Measurements from ENCODE around the gene CD99. TPM values are rescaled to one million over a fixed set of nuclear protein-coding genes. Genes with fewer than 3 reads are reported as not detected.
A peak's percentile ranks its signal among the peaks of the same experiment; 100 is the strongest.

The CD99 gene
- total RNA-seq, 1 donor: 455 TPM

DNA sequence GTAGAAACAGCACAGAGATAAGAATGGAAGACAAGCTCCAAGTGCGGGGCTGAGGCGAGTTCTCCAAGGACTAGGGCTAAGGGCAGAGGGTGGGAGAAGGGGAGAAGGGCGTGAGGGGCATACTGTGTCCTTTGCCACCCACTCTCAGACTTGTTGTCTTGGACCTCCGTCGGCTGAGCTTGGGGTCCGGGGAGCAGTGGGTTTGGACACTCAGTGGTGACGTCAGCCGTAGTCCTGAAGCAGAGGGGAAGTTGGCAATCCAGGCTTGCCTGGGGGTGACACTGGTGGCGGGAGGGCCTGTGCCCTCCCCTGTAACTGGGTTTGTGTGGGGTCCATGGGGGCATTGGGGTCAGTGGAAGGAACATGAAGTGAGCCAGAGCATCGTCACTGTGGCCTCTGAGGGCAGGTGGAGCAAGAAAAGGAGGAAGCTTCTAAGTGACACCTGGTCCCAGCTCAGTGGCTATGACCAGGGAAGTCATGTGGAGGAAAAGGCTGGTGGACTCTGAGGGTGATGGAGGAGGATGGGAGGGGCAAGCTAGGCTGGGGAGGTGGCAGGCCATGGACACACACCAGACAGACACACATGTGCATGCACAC, 17.6 kb downstream of the CD99 start:
- no peak overlapping the region for H3K4me2 ChIP-seq (ENCODE audit: insufficient read depth, low read length)
- peak overlapping the region; percentile 69 for H3K27ac ChIP-seq (ENCODE audit: low read depth, low read length)
- H4K20me1 ChIP-seq (ENCODE audit: insufficient read depth, low read length): peaks cover 75% of the 10 kb centered on the region
- TF ChIP-seq CTCF (IDR thresholded peaks at IDR 0.05; ENCODE audit: extremely low read depth, low read depth, low read length): no peak
- H3K27me3 ChIP-seq (ENCODE audit: insufficient read depth, low read length): no peaks in the 10 kb centered on the region
- H3K4me1 ChIP-seq (ENCODE audit: insufficient read depth, low read length): peaks cover 31% of the 10 kb centered on the region
- no peaks in the 10 kb centered on the region for H3K9me3 ChIP-seq (ENCODE audit: low read depth, low read length)
- no peak overlapping the region for H3K4me3 ChIP-seq (ENCODE audit: insufficient read depth, low read length)
- no peak for DNase-seq (ENCODE audit: insufficient read length, low spot score, missing footprints)
- H3K79me2 ChIP-seq (ENCODE audit: insufficient read depth, low read length): peaks cover 84% of the 10 kb centered on the region
- peaks cover 14% of the 10 kb centered on the region for H3K36me3 ChIP-seq (ENCODE audit: insufficient read depth, low read length)
- H2AFZ ChIP-seq (ENCODE audit: low read length): no peak overlapping the region

DNA sequence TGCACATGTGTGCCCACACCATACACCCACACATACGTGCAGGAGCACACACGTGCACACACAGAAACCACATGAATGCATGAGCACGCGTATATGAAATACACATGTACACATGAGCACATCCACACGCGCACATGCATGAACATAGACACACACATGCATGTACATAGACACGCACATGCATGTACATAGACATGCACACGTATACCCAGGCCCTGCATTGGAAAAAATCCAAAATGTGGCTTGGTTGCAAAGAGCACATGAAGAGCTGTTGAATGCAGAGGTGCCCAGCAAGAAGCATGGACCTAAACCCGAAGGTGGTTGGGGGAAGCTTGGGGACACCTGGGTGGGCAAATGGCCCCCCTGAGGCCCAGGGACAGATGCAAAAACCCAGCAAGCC, 18.5 kb downstream of the CD99 start:
- peaks cover 18% of the 10 kb centered on the region for H3K36me3 ChIP-seq (ENCODE audit: insufficient read depth, low read length)
- peak overlapping the region; percentile 53 for H3K4me3 ChIP-seq (ENCODE audit: insufficient read depth, low read length)
- peak overlapping the region; percentile 93 for H3K27ac ChIP-seq (ENCODE audit: low read depth, low read length)
- H3K4me2 ChIP-seq (ENCODE audit: insufficient read depth, low read length): peak overlapping the region; percentile 83
- no peak overlapping the region for H2AFZ ChIP-seq (ENCODE audit: low read length)
- H3K27me3 ChIP-seq (ENCODE audit: insufficient read depth, low read length): no peaks in the 10 kb centered on the region
- peaks cover 75% of the 10 kb centered on the region for H4K20me1 ChIP-seq (ENCODE audit: insufficient read depth, low read length)
- TF ChIP-seq CTCF (IDR thresholded peaks at IDR 0.05; ENCODE audit: extremely low read depth, low read depth, low read length): no peak
- peaks cover 31% of the 10 kb centered on the region for H3K4me1 ChIP-seq (ENCODE audit: insufficient read depth, low read length)
- no peaks in the 10 kb centered on the region for H3K9me3 ChIP-seq (ENCODE audit: low read depth, low read length)
- H3K79me2 ChIP-seq (ENCODE audit: insufficient read depth, low read length): peaks cover 83% of the 10 kb centered on the region
- no peak for DNase-seq (ENCODE audit: insufficient read length, low spot score, missing footprints)

- Histone ChIP-seq H3K27ac (ENCODE audit: low read depth, low read length) (peak overlapping the region; percentile 93), H3K4me3 (ENCODE audit: insufficient read depth, low read length) (peak overlapping the region; percentile 53), H3K79me2 (ENCODE audit: insufficient read depth, low read length) (peaks cover 83% of the 10 kb centered on the region), H3K27me3 (ENCODE audit: insufficient read depth, low read length) (no peaks in the 10 kb centered on the region), H2AFZ (ENCODE audit: low read length) (peak overlapping the region; percentile 21), H4K20me1 (ENCODE audit: insufficient read depth, low read length) (peaks cover 72% of the 10 kb centered on the region), H3K9me3 (ENCODE audit: low read depth, low read length) (no peaks in the 10 kb centered on the region), H3K36me3 (ENCODE audit: insufficient read depth, low read length) (peaks cover 24% of the 10 kb centered on the region), H3K4me1 (ENCODE audit: insufficient read depth, low read length) (peaks cover 31% of the 10 kb centered on the region), H3K4me2 (ENCODE audit: insufficient read depth, low read length) (peak overlapping the region; percentile 83)
- no peak for TF ChIP-seq CTCF (IDR thresholded peaks at IDR 0.05; ENCODE audit: extremely low read depth, low read depth, low read length)
- no peak for DNase-seq (ENCODE audit: insufficient read length, low spot score, missing footprints)
These were observed 19.1 kb downstream of the CD99 start for GRCh38 chrX:2710041-2710840.

DNA sequence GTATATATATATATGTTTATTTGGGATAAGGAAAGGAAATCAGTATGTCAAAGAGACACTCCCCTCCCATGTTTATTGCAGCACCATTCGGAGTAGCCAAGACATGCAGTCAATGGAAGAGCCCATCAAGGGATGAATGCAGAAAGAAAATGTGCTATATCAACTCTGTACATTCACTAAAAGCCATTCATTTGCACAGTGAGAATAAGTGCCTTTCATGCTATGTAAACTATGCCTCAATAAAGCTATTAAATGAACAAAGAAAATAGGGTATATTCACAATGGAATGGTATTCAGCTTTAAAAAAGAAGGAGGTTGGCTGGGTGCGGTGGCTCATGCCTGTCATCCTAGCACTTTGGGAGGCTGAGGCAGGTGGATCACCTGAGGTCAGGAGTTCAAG, 20.3 kb downstream of the CD99 start:
- Histone ChIP-seq H2AFZ (ENCODE audit: low read length) (no peak overlapping the region), H3K4me3 (ENCODE audit: insufficient read depth, low read length) (no peak overlapping the region), H4K20me1 (ENCODE audit: insufficient read depth, low read length) (peaks cover 64% of the 10 kb centered on the region), H3K27ac (ENCODE audit: low read depth, low read length) (no peak overlapping the region), H3K27me3 (ENCODE audit: insufficient read depth, low read length) (no peaks in the 10 kb centered on the region), H3K4me1 (ENCODE audit: insufficient read depth, low read length) (peaks cover 31% of the 10 kb centered on the region), H3K9me3 (ENCODE audit: low read depth, low read length) (no peaks in the 10 kb centered on the region), H3K79me2 (ENCODE audit: insufficient read depth, low read length) (peaks cover 77% of the 10 kb centered on the region), H3K4me2 (ENCODE audit: insufficient read depth, low read length) (no peak overlapping the region), H3K36me3 (ENCODE audit: insufficient read depth, low read length) (peaks cover 23% of the 10 kb centered on the region)
- no peak for TF ChIP-seq CTCF (IDR thresholded peaks at IDR 0.05; ENCODE audit: extremely low read depth, low read depth, low read length)
- DNase-seq (ENCODE audit: insufficient read length, low spot score, missing footprints): no peak

Measured in osteoblast (primary cell).